Left ventricle myocardium superior (tissue), 1 donor: Measurements from ENCODE around the gene ACOT7. TPM values are rescaled to one million over a fixed set of nuclear protein-coding genes. Genes with fewer than 3 reads are reported as not detected.

Experiments
- ATAC-seq: fragments of 200-7000 bp; cut with Tn5 transposase; one replicate; pipeline ENCODE4 v1.9.1; 2020; ENCODE audit warnings: mild to moderate bottlenecking, moderate library complexity
- DNase-seq: peaks from one replicate; pipeline ENCODE4 v3.0.0-alpha.2; 2020
- intact Hi-C: fragments of 100-400 bp; cut with micrococcal nuclease; formaldehyde crosslinking; loops from one replicate; pipeline ENCODE4 v1.11.0; 2022
- total RNA-seq: library from RNA; stranded (reverse); fragmentation: NEBNext Ultra II Directional; extraction: Animal tissue kit (Norgen Biotek cat#: 25700); gene quantifications from one replicate; pipeline ENCODE4 v1.2.1, GENCODE V29; 2021
- donor health status: DM: no; HTN: yes; CAD: no; lungs with severe emphysema.

Gene ACOT7
- total RNA-seq, 1 donor from 2014 or later, result 7.8 TPM

GRCh38 chr1:6301526-6301925 is 92.0 kb downstream of the ACOT7 start:
- intact Hi-C loops, result no loop called here
- no peak for DNase-seq
- ATAC-seq, result no peak

- DNase-seq (no peak), ATAC-seq (no peak)
- intact Hi-C loops, result no loop called here
These were observed 93.1 kb downstream of the ACOT7 start for GRCh38 chr1:6300342-6301048.

GRCh38 chr1:6299557-6300165 is 93.9 kb downstream of the ACOT7 start:
- intact Hi-C loops, result no loop called here
- ATAC-seq, result no peak
- no peak for DNase-seq

GRCh38 chr1:6298940-6299465 is 94.6 kb downstream of the ACOT7 start:
- ATAC-seq, result no peak
- DNase-seq, result no peak
- intact Hi-C loops, result no loop called here

GRCh38 chr1:6298530-6298929 is 95.0 kb downstream of the ACOT7 start:
- ATAC-seq (no peak), DNase-seq (no peak)
- intact Hi-C loops, result no loop called here

- ATAC-seq, result no peak
- no peak for DNase-seq
- intact Hi-C loops, result no loop called here
These were observed 97.7 kb downstream of the ACOT7 start for GRCh38 chr1:6295910-6296309.

- ATAC-seq (no peak), DNase-seq (no peak)
- intact Hi-C loops, result no loop called here
These were observed 98.5 kb downstream of the ACOT7 start for GRCh38 chr1:6294890-6295556.

- peak; percentile 70 for ATAC-seq
- intact Hi-C loops, result no loop called here
These were observed 99.3 kb downstream of the ACOT7 start for GRCh38 chr1:6294080-6294889.

GRCh38 chr1:6292102-6292501 is 101.5 kb downstream of the ACOT7 start:
- intact Hi-C loops, result no loop called here
- ATAC-seq (peak; percentile 21), DNase-seq (no peak)

More at GRCh38 chr1:6294080-6294889, 99.3 kb downstream of the ACOT7 start:
- no peak for DNase-seq

- no peak for DNase-seq
- no peak for ATAC-seq
- intact Hi-C loops, result no loop called here
These were observed 104.9 kb downstream of the ACOT7 start for GRCh38 chr1:6288665-6289064.

GRCh38 chr1:6288026-6288425 is 105.5 kb downstream of the ACOT7 start:
- intact Hi-C loops, result no loop called here
- no peak for ATAC-seq
- DNase-seq, result no peak

GRCh38 chr1:6287431-6287886 is 106.1 kb downstream of the ACOT7 start:
- ATAC-seq (peak; percentile 20), DNase-seq (no peak)
- intact Hi-C loops, result no loop called here

- no peak for ATAC-seq
- DNase-seq, result no peak
- intact Hi-C loops, result no loop called here
These were observed 106.5 kb downstream of the ACOT7 start for GRCh38 chr1:6287029-6287428.

- ATAC-seq (no peak), DNase-seq (no peak)
- intact Hi-C loops, result no loop called here
These were observed 107.3 kb downstream of the ACOT7 start for GRCh38 chr1:6286266-6286665.

- DNase-seq, result no peak
- intact Hi-C loops, result no loop called here
- ATAC-seq, result no peak
These were observed 108.2 kb downstream of the ACOT7 start for GRCh38 chr1:6285336-6285735.

GRCh38 chr1:6282577-6283270 is 110.8 kb downstream of the ACOT7 start:
- ATAC-seq (no peak), DNase-seq (no peak)
- intact Hi-C loops, result no loop called here

GRCh38 chr1:6281511-6282402 is 111.8 kb downstream of the ACOT7 start:
- ATAC-seq (no peak), DNase-seq (peak; percentile 29)
- intact Hi-C loops, result no loop called here
